GM12892 (cell line): ENCODE results near the gene DOK3.

ENCODE experiments used
- DNase-seq: peaks from one replicate; pipeline ENCODE4 v3.0.0; 2011; ENCODE audit not compliant: insufficient read length
- FAIRE-seq: peaks from 2 replicates; lab custom pipeline; 2011; peaks lifted over from hg19 to GRCh38; lab: Jason Lieb, UNC
- POLR2A ChIP-seq: IDR thresholded peaks from 2 replicates; pipeline ENCODE4 v1.6.1; 2011; ENCODE audit warnings: low read depth, low read length, control low read depth
- POLR2AphosphoS5 ChIP-seq: IDR thresholded peaks from 2 replicates; pipeline ENCODE4 v1.6.1; 2011; ENCODE audit warnings: low read depth, low read length, control low read depth
- TAF1 ChIP-seq: IDR thresholded peaks from 2 replicates; pipeline ENCODE4 v1.6.1; 2011; ENCODE audit warnings: low read depth, mild to moderate bottlenecking, control low read depth, low read length, borderline replicate concordance

Gene DOK3

DNA sequence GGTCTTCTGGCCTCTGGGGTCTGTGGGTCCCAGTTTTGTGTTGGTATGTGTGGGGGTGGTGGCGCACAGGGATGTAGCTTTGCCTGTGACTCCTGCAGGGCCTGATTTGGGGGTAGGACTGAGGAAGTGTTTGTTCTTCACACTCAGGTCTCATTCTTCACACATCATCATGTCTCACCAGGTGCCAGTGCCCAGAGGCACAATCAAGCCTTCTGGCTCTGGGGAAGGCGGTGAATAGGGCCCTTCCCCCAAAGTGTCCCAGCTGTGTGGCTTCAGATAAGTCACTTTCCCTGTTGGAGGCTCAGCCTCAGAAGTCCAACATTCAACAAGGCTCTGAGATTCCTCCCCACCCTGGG lies 41.3 kb downstream of the DOK3 start:
- DNase-seq: no peak
- no peak for FAIRE-seq
- TF ChIP-seq POLR2A (no peak), POLR2AphosphoS5 (no peak), TAF1 (no peak)

DNA sequence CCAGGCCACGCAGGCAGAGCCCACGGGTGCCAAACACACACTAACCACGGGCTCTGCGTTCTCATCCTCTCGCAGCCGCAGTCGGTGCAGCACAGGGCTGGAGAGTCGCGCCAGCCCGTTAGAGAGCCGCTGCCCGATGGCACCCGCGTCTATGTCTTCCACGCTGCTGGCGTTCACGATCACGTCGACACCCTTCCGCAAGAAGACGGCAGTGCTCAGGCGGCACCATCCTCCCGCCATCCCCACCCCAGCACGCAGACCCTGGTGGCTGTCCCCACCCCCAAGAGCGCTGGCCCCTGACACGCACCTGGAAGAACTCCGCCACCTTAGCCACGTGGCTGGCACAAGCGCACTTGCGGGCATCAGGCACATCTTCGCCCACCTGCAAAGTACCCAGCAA lies 42.2 kb downstream of the DOK3 start:
- DNase-seq: no peak
- FAIRE-seq: no peak
- TF ChIP-seq POLR2AphosphoS5 (no peak), TAF1 (no peak), POLR2A (no peak)

DNA sequence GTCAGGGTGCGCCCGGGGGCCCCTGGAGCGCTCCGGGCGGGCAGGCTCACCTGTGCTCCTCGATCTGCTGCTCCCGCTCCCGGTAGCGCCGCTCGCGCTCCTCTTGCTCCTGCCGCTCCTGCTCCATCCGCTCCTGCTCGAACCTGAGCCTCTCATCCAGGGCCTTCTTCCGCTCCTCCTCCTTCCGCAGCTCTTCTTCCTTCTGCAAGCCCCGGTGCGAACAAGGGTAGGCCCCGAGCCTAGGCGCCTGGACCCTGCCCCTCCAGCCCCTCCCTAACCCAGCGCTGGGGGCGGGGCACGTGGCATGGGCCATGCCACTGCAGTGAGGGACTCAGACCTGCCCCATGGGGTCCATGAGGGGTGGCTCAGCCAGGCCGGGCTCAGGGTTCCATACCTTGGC lies 42.8 kb downstream of the DOK3 start:
- TF ChIP-seq POLR2AphosphoS5 (no peak), POLR2A (no peak), TAF1 (no peak)
- FAIRE-seq (no peak), DNase-seq (no peak)

DNA sequence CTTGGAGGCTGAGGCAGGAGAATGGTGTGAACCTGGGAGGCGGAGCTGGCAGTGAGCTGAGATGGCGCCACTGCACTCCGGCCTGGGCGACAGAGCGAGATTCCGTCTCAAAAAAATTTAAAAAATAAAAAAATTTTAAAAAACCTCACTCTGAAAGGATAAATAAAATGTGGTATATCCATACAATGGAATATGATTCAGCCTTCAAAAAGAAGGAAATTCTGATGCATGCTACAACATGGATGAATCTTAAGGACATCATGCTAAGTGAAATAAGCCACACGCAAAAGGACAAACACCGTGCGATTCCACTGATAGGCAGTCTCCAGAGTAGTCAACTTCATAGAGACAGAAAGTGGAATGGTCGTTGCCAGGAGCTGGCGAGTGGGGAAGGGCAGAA lies 44.6 kb downstream of the DOK3 start:
- TF ChIP-seq POLR2A (no peak), POLR2AphosphoS5 (no peak), TAF1 (no peak)
- FAIRE-seq (no peak), DNase-seq (no peak)

DNA sequence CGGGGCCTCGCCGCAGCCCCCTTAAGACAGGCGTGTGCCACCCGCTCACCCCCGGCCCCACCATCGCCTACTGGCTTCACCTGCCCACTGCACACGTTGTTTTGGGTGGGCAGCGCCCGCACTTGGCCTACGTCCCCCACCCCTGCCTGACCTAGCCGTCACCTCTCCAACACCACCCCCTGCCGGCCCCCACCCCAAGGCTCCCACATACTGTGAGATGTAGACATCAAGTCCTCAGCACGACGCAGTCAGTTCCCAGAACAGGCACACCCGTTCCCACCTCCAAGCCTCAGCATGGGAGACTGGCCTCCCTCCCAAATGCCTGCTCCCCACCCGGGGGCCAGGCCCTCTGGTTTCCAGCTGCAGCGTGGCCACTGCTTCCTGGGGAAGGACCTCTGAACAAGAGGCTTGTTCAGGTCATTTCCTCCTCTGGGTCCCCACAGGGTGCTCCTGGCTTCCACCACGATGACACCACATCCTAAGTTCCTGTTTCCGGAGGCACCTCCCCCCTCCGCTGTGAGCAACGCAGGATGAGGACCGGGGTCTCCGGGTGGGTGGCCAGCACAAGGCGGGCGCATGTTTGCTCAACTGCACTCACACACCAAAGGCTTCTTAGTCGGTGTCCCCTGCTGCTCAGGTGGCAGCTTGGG lies 47.5 kb downstream of the DOK3 start:
- no peak for TF ChIP-seq POLR2A
- no peak for TF ChIP-seq POLR2AphosphoS5
- no peak for TF ChIP-seq TAF1
- no peak for FAIRE-seq
- DNase-seq: no peak

DNA sequence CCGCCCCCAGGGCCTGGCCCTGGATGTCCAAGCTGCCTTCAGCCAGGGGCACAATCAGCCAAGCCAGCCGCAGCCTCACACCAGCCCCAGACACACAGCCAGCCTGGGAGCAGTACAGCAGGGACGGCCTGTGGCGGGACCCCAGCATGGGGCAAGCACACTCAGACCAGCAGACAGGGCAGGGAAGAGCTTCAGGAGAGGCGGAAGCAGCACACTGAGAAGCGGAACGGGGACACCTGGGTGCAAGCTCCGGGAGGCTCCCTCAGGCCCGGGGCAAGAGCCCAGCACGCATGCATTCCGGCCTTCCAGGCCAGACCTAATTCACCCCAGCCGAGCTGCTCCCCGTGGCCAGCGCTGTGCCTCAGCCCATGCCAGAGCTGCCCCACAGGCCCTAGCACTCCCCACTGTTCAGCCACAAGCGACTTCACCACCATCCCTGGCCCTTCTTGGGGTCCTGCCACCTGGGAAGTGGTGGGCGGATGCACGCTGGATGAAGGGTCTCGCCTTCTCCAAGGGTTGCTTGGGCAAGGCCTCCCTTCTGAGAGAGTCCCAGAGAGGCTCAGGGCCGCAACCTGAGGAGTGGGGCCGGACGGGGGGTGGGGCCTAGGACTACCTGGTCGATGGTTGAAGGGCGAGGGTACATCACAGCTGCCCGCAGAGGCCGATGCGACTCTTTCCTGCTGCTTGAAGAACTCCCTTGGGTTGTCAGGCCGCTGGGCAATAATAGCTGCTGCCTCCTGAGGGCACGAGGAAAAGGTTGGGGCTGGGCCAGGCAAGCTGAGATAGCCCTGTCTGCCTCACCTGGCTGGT lies 49.6 kb downstream of the DOK3 start:
- DNase-seq (no peak), FAIRE-seq (no peak)
- TF ChIP-seq TAF1 (no peak), POLR2AphosphoS5 (no peak), POLR2A (no peak)

DNA sequence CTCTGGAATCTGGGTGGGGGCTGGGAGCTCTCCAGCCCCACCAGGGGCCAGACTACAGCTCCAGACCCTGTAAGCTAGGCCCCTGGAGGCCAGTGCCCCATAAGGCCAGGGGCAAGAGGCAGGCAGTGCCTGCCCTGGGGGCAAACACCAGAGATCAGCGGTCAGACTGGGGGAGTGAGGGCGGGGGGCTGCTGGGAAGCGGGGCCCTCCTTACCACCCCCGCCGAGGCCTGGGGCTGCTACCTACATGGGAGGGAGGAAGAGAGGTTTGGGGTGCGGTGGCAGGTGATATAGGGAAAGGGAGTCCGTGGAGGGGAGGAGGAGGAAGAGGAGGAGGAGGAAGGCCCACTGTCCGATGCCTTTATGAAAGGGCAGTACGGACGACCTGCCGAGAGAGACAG lies 50.3 kb downstream of the DOK3 start:
- FAIRE-seq: no peak
- TF ChIP-seq POLR2AphosphoS5 (no peak), POLR2A (no peak), TAF1 (no peak)
- no peak for DNase-seq

DNA sequence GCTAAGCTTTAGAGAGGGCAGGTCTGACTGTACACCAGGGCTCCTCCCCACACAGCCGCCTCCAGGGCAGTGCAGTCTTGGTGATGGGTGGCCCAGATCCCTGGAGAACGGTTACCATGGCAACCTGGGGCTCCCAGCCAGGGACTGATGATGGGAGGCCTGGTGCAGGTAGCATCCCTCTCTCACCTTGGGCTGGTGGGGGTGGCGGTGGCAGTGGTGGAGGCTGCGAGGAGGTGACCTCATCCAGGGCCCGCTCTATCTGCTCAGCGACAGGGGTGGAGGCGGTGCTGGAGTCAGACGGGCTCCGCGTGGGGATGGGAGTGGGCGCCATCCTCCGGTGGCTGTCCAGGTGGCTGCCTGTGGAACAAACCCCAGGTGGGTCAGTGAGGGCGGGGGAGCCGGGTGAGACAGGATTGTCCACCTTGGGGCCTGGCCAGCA lies 50.7 kb downstream of the DOK3 start:
- TF ChIP-seq TAF1 (no peak), POLR2A (no peak), POLR2AphosphoS5 (no peak)
- no peak for FAIRE-seq
- DNase-seq: no peak

DNA sequence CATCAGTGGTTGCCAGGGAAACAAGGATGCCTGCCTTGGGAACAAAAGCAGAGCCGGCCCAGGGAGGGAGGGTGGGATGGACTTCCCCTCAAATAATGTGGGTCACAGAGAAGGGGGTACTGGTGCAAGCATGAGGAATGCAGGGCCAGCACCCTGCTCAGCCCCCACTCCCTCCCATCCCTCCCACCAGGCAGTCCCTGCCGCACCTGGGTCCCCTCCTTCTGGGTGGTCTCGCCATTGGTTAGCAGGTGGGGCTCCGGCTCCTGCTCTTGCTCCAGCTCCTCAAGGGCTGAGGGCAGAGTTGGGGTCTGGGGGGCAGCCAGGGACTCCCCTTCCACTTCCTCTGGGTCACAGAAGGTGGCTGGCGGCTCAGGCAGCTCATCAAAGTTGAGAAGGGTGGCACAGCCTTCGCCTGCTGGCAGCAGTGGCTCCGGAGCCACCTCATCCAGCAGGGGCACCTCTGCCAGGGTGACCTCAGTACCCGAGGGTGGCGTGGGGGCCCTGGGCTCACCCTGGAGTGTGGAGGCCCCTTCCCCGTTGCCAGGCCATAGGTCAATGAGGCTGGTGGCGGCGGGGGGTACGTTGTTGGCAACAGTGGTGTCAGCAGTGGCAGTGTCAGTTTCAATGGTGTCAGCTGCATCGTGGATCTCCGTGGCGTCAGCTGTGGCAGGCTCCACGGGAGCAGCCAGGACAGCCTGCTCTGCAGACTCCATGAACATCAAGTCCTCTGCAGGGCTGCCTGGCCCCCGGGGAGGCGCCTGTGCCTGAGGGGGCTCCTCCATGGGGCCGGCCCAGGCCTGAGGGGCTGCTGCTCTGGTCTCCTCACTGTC lies 51.6 kb downstream of the DOK3 start:
- FAIRE-seq (no peak), DNase-seq (no peak)
- TF ChIP-seq POLR2A: no peak
- no peak for TF ChIP-seq POLR2AphosphoS5
- TF ChIP-seq TAF1: no peak

DNA sequence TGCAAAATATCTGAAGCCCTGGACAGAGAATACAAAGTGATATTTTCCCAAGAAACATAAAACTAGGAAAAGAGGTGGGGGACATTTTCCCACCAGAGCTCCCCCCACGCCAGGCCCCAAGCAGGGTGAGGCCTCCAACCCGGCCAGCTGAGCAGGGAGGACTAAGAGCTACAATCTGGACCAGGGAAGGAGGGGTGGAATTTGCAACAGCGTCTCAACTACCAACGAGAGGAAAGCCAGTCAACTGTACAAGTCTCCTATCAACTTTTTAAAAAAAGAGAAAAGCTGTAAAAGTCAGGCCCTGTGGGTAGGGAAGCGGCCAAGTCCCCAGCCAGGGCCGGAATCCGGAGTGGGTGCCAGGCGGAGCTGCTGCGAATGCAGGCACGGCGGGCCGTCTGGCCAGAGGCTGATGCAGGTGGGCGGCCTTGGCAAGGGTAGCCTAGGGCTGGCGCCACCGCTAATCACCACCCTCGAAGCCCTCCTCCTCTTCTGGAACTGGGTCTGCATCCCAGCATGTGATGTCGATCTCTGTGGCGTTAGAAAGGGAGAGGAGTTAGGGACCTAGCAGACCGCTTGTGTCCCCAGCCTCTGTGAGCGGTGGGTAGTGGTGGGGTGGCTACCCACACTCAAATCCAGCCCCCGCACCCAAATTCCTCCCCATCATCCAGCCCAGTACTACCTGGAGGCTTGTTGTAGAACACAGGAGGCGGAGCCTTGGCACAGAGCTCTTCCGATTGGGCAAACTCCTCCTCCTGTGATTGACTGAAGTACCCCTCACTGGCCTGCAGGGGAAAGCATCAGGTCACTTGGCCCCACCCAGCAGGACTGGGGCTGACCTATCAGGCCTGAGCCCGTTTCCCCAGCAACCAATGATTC lies 52.4 kb downstream of the DOK3 start:
- peak; percentile 99 for FAIRE-seq
- DNase-seq: peak; percentile 97
- TF ChIP-seq POLR2A (no peak), POLR2AphosphoS5 (no peak), TAF1 (no peak)

DNA sequence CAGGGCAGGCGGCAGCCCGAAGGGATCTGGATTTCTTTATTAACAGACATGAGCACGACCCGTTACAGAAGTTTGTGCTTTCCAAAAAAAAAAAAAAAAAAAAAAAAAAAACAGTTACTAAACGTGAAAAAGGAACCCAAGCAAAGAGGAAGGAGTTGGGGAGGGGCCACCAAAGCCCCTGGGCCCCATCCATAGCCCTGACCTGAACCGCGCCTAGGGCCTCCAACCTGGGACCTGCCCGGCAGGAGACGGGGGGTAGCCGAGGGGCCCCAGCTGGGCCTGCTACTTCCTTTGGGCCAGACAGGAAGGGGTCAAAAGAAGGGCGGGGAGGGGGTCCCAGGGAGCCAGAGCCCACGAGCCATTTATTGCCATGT lies 53.0 kb downstream of the DOK3 start:
- no peak for FAIRE-seq
- DNase-seq: no peak
- TF ChIP-seq POLR2AphosphoS5: no peak
- TF ChIP-seq TAF1: no peak
- no peak for TF ChIP-seq POLR2A
